Natural killer cell (primary cell): Measurements from ENCODE around the gene RAB33A. TPM values are rescaled to one million over a fixed set of nuclear protein-coding genes. Genes with fewer than 3 reads are reported as not detected.

Source experiments
- ATAC-seq, 3 donors: fragments of 150-1000 bp in 2 of 3; fragments of 200-7000 bp in 1 of 3; cut with Tn5 transposase; 1 replicate in 1 of 3; 2 replicates in 2 of 3; pipeline ENCODE4 v1.10.0; 2021; ENCODE audit warnings: mild to moderate bottlenecking in 2 of 3, moderate library complexity in 2 of 3
- DNase-seq, 2 donors: peaks; one replicate each; pipeline versions ENCODE4 v3.0.0 to v3.0.0-alpha.2; 2013 to 2021; ENCODE audit warnings: mixed read lengths in 1 of 2
- H3K27ac ChIP-seq: one replicate; pipeline ENCODE4 v1.5.1; 2013; ENCODE audit warnings: mild to moderate bottlenecking, low read length
- H3K27me3 ChIP-seq: one replicate; pipeline ENCODE4 v1.6.1; 2013; ENCODE audit warnings: low read length; ENCODE audit not compliant: control insufficient read depth, insufficient read depth
- H3K36me3 ChIP-seq: one replicate; pipeline ENCODE4 v1.6.1; 2013; ENCODE audit warnings: low read length; ENCODE audit not compliant: control insufficient read depth, insufficient read depth
- H3K4me1 ChIP-seq: one replicate; pipeline ENCODE4 v1.6.1; 2013; ENCODE audit warnings: low read length; ENCODE audit not compliant: control insufficient read depth, insufficient read depth
- H3K4me3 ChIP-seq: one replicate; pipeline ENCODE4 v1.5.1; 2013; ENCODE audit warnings: low read length
- H3K9me3 ChIP-seq: one replicate; pipeline ENCODE4 v1.6.1; 2013; ENCODE audit warnings: low read length; ENCODE audit not compliant: control insufficient read depth, insufficient read depth
- H3K27ac Mint-ChIP-seq, 2 donors: one replicate each; pipeline ENCODE4 v1.8.0; 2022; ENCODE audit warnings: mild to moderate bottlenecking in 2 of 2, mixed read lengths in 2 of 2, moderate library complexity in 1 of 2
- H3K27me3 Mint-ChIP-seq, 2 donors: one replicate each; pipeline ENCODE4 v1.8.0; 2022; ENCODE audit warnings: low read depth in 2 of 2, mixed read lengths in 2 of 2
- H3K36me3 Mint-ChIP-seq: one replicate; pipeline ENCODE4 v1.8.0; 2022; ENCODE audit warnings: mixed read lengths
- H3K4me1 Mint-ChIP-seq, 2 donors: one replicate each; pipeline ENCODE4 v1.8.0; 2022; ENCODE audit warnings: mixed read lengths in 2 of 2
- H3K4me3 Mint-ChIP-seq: one replicate; pipeline ENCODE4 v1.8.0; 2022; ENCODE audit warnings: mild to moderate bottlenecking, moderate library complexity, mixed read lengths
- H3K9me3 Mint-ChIP-seq, 2 donors: one replicate each; pipeline ENCODE4 v1.8.0; 2022; ENCODE audit warnings: mixed read lengths in 2 of 2
- WGBS: methylation state at CpG from one replicate; pipeline ENCODE4 v1.1.7; 2013; ENCODE audit warnings: missing lambda C conversion rate; ENCODE audit not compliant: insufficient coverage; 5-methylcytosine and 5-hydroxymethylcytosine counted together
- intact Hi-C: fragments of 100-400 bp; cut with micrococcal nuclease; formaldehyde crosslinking; loops from one replicate; pipeline ENCODE4 v1.14.2; 2022
- total RNA-seq, 4 donors: library from RNA; stranded (reverse); fragments of 120-200 nt in 1 of 4; gene quantifications; one replicate each; pipeline versions ENCODE4 v1.2.3 to v1.2.4, GENCODE V29; 2013 to 2022
- TF ChIP-seq, protein P1 (sequence below): fragments of 200-600 bp; IDR thresholded peaks from one replicate; pipeline ENCODE4 v1.8.0; 2022; ENCODE audit warnings: antibody characterized with exemption

RAB33A gene
- total RNA-seq, 3 donors from 2014 or later (not counting 1 experiment from before 2014, with no cell fraction given), result 3.2 to 4.4 (median 4.4) TPM

DNA sequence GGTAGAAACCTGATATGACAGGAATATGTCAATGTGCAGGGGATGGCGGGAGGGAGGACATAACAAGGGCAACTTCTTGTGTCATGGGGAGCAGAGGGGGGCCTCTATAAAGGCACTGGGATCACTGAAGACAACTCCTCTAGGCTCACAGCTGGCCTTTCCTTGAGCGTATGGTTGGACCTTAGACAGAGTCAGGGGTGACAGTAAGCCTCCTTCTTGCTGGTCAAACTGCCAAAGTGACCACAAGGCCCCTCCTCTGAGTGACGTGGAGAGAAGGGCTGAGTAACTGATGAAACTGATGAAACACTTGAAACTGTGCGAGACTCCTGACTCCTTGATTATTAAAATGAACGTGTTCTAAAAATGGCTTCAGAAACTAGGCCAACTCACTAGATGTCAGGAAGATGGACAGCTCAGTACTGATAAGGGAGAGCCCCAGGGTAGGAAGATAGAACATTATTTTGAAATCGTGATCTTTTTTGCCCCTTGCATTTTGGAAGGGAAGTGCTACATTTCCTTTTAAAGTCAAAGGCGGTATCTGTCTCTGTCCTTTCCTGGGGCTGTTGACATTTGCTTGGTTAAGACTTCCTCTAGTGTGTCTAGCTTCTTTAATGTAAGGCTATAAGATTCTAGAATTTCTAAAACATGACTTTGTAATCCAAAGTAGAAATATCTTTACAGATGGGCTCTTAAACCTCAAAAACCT lies 1.6 kb downstream of the RAB33A start:
- Mint-ChIP-seq H3K4me1 (peaks cover 33 to 47% of the 10 kb centered on the region in 2 donors), H3K27me3 (no peaks in the 10 kb centered on the region)
- peak overlapping the region; percentile 80 for H3K4me3 ChIP-seq

DNA sequence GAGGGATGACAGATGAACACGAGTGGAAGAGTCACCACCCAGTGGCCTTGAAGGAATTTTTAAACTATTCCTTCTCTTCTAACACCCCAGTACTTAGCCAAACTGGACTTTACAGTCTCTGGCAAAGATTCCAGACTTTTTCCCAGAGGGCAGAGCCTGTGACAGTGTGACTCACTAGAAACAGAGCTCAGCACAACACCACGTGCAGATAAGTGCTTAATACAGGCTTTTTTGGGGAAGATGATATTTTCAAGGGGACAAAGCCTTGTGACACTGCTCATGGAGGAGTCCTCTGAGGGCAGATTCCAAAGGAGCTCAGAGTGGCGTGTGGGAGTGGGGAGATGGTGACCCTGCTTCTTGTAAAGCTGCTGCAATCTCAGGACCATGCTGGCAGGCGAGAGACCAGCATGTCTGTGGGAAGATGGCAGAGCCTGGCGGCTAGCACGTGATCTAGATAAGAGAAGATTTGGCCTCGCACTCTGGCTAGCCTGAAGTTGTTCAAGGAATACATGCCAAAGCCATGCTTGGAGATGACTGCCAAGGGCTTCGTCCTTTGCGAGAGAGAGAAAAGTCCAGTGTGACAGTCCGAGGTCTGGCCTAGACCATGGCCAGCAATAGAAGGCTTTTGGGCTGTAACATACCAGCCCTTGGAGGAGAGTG lies 2.4 kb downstream of the RAB33A start:
- no peak overlapping the region for H3K4me3 ChIP-seq
- no peaks in the 10 kb centered on the region for H3K9me3 ChIP-seq
- 72% methylated on average over 9 of the region's 10 CpGs for WGBS
- no peaks in the 10 kb centered on the region for H3K36me3 ChIP-seq
- H3K4me1 Mint-ChIP-seq, result peaks cover 33 to 47% of the 10 kb centered on the region in 2 donors
- no peak for ATAC-seq
- no peaks in the 10 kb centered on the region for H3K27me3 ChIP-seq
- no peaks in the 10 kb centered on the region for H3K36me3 Mint-ChIP-seq
- H3K4me3 Mint-ChIP-seq, result peak overlapping the region; percentile 88
- no peaks in the 10 kb centered on the region for H3K27me3 Mint-ChIP-seq
- H3K4me1 ChIP-seq, result peaks cover 40% of the 10 kb centered on the region
- H3K9me3 Mint-ChIP-seq, result no peaks in the 10 kb centered on the region
- TF ChIP-seq, protein P1, sequence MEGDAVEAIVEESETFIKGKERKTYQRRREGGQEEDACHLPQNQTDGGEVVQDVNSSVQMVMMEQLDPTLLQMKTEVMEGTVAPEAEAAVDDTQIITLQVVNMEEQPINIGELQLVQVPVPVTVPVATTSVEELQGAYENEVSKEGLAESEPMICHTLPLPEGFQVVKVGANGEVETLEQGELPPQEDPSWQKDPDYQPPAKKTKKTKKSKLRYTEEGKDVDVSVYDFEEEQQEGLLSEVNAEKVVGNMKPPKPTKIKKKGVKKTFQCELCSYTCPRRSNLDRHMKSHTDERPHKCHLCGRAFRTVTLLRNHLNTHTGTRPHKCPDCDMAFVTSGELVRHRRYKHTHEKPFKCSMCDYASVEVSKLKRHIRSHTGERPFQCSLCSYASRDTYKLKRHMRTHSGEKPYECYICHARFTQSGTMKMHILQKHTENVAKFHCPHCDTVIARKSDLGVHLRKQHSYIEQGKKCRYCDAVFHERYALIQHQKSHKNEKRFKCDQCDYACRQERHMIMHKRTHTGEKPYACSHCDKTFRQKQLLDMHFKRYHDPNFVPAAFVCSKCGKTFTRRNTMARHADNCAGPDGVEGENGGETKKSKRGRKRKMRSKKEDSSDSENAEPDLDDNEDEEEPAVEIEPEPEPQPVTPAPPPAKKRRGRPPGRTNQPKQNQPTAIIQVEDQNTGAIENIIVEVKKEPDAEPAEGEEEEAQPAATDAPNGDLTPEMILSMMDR, result no peak
- peak overlapping the region; percentile 90 to 95 for H3K27ac Mint-ChIP-seq
- peak overlapping the region; percentile 80 for H3K27ac ChIP-seq
- no peak for DNase-seq
- intact Hi-C loops, result loop anchor here (5.0 kb wide), 1 partner anchor 92 kb away; no protein-coding TSS in a partner anchor

More for the DNA sequence above, 1.6 kb downstream of the RAB33A start:
- Mint-ChIP-seq H3K9me3 (no peaks in the 10 kb centered on the region), H3K27ac (peak overlapping the region; percentile 90 to 95), H3K36me3 (no peaks in the 10 kb centered on the region), H3K4me3 (peak overlapping the region; percentile 88)
- TF ChIP-seq, protein P1, result no peak
- no peaks in the 10 kb centered on the region for H3K27me3 ChIP-seq
- peak; percentile 37 to 52 (median 38) for ATAC-seq
- 4% methylated on average over 6 of the region's 7 CpGs for WGBS
- H3K9me3 ChIP-seq, result no peaks in the 10 kb centered on the region
- H3K4me1 ChIP-seq, result peaks cover 40% of the 10 kb centered on the region
- intact Hi-C loops, result loop anchor here (5.0 kb wide), 1 partner anchor 91 kb away; no protein-coding TSS in a partner anchor
- DNase-seq, result peak; percentile 22 to 36
- H3K36me3 ChIP-seq, result no peaks in the 10 kb centered on the region
- peak overlapping the region; percentile 80 for H3K27ac ChIP-seq

DNA sequence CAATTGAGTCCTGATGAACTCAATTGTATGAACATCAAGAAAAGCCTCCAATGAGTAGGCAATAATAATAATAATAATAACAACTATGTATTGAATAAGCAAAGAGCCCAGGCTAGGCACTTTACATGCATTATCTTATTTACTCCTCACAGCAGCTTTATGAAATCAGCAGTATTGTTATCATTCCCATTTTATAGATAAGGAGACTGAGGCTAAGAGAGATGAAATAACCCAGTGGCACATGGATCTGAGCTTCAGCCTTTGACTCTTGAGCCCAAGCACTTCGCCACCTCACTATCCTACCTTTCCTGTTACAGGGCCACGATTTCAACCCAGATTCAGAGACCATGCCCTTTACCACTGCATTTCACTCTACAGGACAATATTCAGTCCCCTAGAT lies 3.2 kb downstream of the RAB33A start:
- DNase-seq (no peak), ATAC-seq (no peak)
- no peaks in the 10 kb centered on the region for H3K36me3 Mint-ChIP-seq
- TF ChIP-seq, protein P1, result no peak
- WGBS, result no CpG with 5 or more reads among the region's 2 CpGs
- H3K4me1 Mint-ChIP-seq, result peaks cover 37 to 53% of the 10 kb centered on the region in 2 donors
- intact Hi-C loops, result loop anchor here (5.0 kb wide), 1 partner anchor 93 kb away; no protein-coding TSS in a partner anchor
- H3K36me3 ChIP-seq, result no peaks in the 10 kb centered on the region
- H3K27ac Mint-ChIP-seq, result peak overlapping the region; percentile 90 to 95
- no peaks in the 10 kb centered on the region for H3K27me3 ChIP-seq
- H3K27ac ChIP-seq, result no peak overlapping the region
- H3K9me3 ChIP-seq, result no peaks in the 10 kb centered on the region
- no peaks in the 10 kb centered on the region for H3K27me3 Mint-ChIP-seq
- H3K4me1 ChIP-seq, result peaks cover 40% of the 10 kb centered on the region
- no peak overlapping the region for H3K4me3 Mint-ChIP-seq
- H3K4me3 ChIP-seq, result no peak overlapping the region
- no peaks in the 10 kb centered on the region for H3K9me3 Mint-ChIP-seq
